HFFc6 (cell line): ENCODE measurements around the gene ZNF669. TPM values are rescaled to one million over a fixed set of nuclear protein-coding genes. Genes with fewer than 3 reads are reported as not detected.

Experiments
- DNase-seq: peaks from one replicate; pipeline ENCODE4 v3.0.0-alpha.2; 2018
- H3K27ac Mint-ChIP-seq: 2 replicates; pipeline ENCODE4 v1.8.0; 2020; ENCODE audit warnings: mild to moderate bottlenecking, mixed read lengths
- H3K27me3 Mint-ChIP-seq: 2 replicates; pipeline ENCODE4 v1.8.0; 2021; ENCODE audit warnings: mild to moderate bottlenecking, moderate library complexity, mixed read lengths; ENCODE audit not compliant: insufficient read depth
- H3K36me3 Mint-ChIP-seq: 2 replicates; pipeline ENCODE4 v1.8.0; 2021; ENCODE audit warnings: low read depth, mixed read lengths
- H3K4me1 Mint-ChIP-seq: 2 replicates; pipeline ENCODE4 v1.8.0; 2020; ENCODE audit warnings: low read depth, mixed read lengths
- H3K4me3 Mint-ChIP-seq: 2 replicates; pipeline ENCODE4 v1.8.0; 2020; ENCODE audit warnings: mild to moderate bottlenecking, moderate library complexity, mixed read lengths
- H3K9me3 Mint-ChIP-seq: 2 replicates; pipeline ENCODE4 v1.8.0; 2020; ENCODE audit warnings: mild to moderate bottlenecking, mixed read lengths
- total RNA-seq, 6 experiments: library from RNA; stranded (reverse); fragmentation: NEBNext Ultra II Directional; extraction: Animal tissue kit (Norgen Biotek cat#: 25700); gene quantifications; 2 replicates in 1 of 6; 3 replicates in 5 of 6; pipeline ENCODE4 v1.2.3, GENCODE V29; 2021
- TF ChIP-seq, protein P1 (sequence below): fragments of 200-600 bp; sonication (generic); IDR thresholded peaks from 2 replicates; pipeline ENCODE4 v1.5.0; 2021; ENCODE audit warnings: antibody characterized with exemption, mild to moderate bottlenecking

Gene ZNF669
- total RNA-seq, 6 experiments from 2014 or later: 4.4 to 5.4 (median 4.8) TPM

DNA sequence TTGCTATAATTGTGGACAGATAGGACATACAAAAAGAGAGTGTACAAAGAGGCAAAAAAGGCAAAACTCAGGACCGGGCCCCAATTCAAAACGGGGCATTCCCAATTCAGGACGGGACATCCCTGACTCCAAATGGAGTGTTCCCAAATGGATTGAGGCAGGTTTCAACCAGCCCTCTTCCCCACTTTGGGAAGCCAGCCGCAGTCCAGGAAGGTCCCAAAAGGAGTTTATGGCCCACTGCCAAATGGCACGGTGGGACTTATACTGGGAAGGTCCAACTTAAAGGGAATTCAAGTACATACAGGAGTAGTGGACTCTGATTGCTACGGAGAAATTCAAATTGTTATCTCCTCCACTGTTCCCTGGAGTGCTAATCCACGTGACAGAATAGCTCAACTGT lies 3.5 kb upstream of the ZNF669 start:
- H3K9me3 Mint-ChIP-seq: peaks cover 11% of the 10 kb centered on the region
- H3K36me3 Mint-ChIP-seq: peaks cover 15% of the 10 kb centered on the region
- peaks cover 21% of the 10 kb centered on the region for H3K4me1 Mint-ChIP-seq
- no peak overlapping the region for H3K4me3 Mint-ChIP-seq
- H3K27ac Mint-ChIP-seq: no peak overlapping the region
- TF ChIP-seq, protein P1, sequence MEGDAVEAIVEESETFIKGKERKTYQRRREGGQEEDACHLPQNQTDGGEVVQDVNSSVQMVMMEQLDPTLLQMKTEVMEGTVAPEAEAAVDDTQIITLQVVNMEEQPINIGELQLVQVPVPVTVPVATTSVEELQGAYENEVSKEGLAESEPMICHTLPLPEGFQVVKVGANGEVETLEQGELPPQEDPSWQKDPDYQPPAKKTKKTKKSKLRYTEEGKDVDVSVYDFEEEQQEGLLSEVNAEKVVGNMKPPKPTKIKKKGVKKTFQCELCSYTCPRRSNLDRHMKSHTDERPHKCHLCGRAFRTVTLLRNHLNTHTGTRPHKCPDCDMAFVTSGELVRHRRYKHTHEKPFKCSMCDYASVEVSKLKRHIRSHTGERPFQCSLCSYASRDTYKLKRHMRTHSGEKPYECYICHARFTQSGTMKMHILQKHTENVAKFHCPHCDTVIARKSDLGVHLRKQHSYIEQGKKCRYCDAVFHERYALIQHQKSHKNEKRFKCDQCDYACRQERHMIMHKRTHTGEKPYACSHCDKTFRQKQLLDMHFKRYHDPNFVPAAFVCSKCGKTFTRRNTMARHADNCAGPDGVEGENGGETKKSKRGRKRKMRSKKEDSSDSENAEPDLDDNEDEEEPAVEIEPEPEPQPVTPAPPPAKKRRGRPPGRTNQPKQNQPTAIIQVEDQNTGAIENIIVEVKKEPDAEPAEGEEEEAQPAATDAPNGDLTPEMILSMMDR: no peak
- H3K27me3 Mint-ChIP-seq: no peaks in the 10 kb centered on the region; the same call in 1 of the 2 replicates
- no peak for DNase-seq

DNA sequence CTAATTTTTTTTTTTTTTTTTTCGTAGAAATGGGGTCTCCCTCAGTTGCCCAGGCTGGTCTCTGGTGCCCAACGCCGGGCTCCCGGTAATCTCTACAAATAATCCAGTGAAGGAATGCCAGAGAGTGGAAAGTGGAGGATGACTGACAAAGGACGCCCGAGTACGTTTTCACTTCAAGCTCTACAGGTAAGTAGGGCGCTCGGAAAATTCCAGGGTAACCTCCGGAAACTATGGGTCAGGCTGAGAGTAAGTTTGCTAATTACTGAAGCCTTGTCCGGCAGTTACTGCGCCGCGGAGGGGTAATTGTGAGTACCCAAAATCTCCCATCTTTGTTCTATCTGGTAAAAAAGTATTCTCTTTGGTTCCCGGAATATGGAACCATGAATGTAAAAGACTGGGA lies 1.8 kb upstream of the ZNF669 start:
- H3K9me3 Mint-ChIP-seq: peaks cover 27% of the 10 kb centered on the region
- H3K4me1 Mint-ChIP-seq: peaks cover 25% of the 10 kb centered on the region
- no peak overlapping the region for H3K27ac Mint-ChIP-seq
- no peaks in the 10 kb centered on the region; the same call in 1 of the 2 replicates for H3K27me3 Mint-ChIP-seq
- peaks cover 32% of the 10 kb centered on the region for H3K36me3 Mint-ChIP-seq
- no peak overlapping the region for H3K4me3 Mint-ChIP-seq
- DNase-seq: no peak
- TF ChIP-seq, protein P1: no peak

DNA sequence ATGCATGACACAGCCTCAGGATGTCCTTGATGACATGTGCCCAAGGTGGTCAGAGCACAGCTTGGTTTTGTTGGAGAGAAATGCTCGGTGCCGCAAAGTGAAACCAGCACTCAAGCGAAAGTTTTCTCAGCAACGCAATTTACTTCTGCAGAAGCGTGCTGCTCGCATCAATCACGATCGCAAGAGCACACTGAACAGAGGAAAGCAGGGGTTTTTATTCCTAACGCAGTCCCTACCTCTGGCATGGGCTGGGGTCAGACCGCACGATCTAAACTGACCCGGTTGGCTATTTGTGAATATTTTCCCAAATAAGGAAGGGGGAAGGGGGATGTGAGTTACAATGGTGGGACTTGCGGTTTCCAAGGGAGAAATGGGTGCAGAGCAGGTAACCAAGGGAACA lies 809 bp upstream of the ZNF669 start:
- Mint-ChIP-seq H3K9me3 (peaks cover 37% of the 10 kb centered on the region), H3K4me1 (peaks cover 19% of the 10 kb centered on the region), H3K4me3 (no peak overlapping the region), H3K27ac (no peak overlapping the region), H3K36me3 (peaks cover 41% of the 10 kb centered on the region), H3K27me3 (no peaks in the 10 kb centered on the region)
- TF ChIP-seq, protein P1: no peak
- DNase-seq: no peak

DNA sequence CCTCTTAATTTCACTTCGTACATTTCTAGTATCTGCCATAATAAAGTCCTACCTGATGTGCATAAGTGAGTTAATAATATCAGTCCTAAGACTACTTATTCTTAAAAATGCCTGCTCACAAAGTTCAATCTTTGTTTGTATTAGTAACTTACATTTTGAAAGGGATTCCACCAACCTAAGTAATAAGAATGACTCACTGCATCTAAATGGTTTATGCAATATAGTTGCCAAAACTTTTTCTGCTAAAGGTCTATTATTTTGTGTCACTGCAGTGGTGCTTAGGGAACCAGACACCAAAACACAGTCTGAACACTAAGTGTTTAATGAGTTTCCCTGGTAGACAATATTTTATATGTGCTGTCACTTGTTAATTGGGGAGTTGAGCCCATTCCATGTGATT lies 1.8 kb downstream of the ZNF669 start:
- peaks cover 19% of the 10 kb centered on the region for H3K4me1 Mint-ChIP-seq
- peaks cover 2% of the 10 kb centered on the region; the same call in 1 of the 2 replicates for H3K27me3 Mint-ChIP-seq
- peak; percentile 49 for DNase-seq
- peaks cover 56% of the 10 kb centered on the region for H3K36me3 Mint-ChIP-seq
- H3K27ac Mint-ChIP-seq: peak overlapping the region; percentile 74
- H3K9me3 Mint-ChIP-seq: peaks cover 59% of the 10 kb centered on the region
- TF ChIP-seq, protein P1: no peak
- peak overlapping the region; percentile 95 for H3K4me3 Mint-ChIP-seq

DNA sequence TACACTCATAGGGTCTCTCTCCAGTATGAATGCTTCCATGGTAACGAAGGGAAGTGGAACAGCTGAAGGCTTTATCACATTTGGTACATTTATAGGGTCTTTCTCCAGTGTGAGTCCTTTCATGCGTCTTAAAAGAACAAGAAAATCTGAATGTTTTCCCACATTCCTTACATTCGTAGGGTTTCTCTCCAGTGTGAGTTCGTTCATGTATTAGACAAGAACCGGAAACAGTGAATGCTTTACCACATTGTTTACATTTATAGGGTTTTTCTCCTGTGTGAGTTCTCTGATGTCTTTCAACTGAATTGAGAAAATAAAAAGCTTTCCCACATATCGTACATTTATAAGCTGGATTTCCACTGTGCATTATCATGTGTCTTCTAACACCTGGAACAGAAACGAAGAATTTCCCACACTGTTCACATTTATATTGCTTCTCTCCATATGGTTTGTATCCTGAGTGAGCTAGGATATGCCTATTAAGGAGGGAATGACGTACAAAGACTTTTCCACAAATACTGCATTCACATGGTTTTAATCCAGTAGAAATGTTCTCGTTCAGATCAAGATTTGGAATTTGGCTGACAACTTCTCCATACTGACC lies 3.4 kb downstream of the ZNF669 start:
- no peak overlapping the region for H3K4me3 Mint-ChIP-seq
- peaks cover 2% of the 10 kb centered on the region for H3K27me3 Mint-ChIP-seq
- no peak overlapping the region for H3K27ac Mint-ChIP-seq
- DNase-seq: no peak
- peaks cover 19% of the 10 kb centered on the region for H3K4me1 Mint-ChIP-seq
- peaks cover 72% of the 10 kb centered on the region for H3K36me3 Mint-ChIP-seq
- peaks cover 75% of the 10 kb centered on the region for H3K9me3 Mint-ChIP-seq
- TF ChIP-seq, protein P1: no peak
